ENCODE data around the gene MLX. TPM values are rescaled to one million over a fixed set of nuclear protein-coding genes. Genes with fewer than 3 reads are reported as not detected.
"Not testable (repeated sequence)": the region's sequence is repeated elsewhere in the genome, so short reads cannot be mapped to it uniquely, and the experiment has no call there.

The MLX gene
- total RNA-seq, 4 donors from 2014 or later = 37.8 to 43.2 (median 39.3) TPM

- TF ChIP-seq CTCF (IDR thresholded peaks at IDR 0.05) (no peak), POLR2A (IDR thresholded peaks at IDR 0.05) (no peak)
- no peak for DNase-seq (ENCODE audit: low spot score in 2 of 2)
- WGBS, 2 donors = 61 to 70% methylated on average over 18 to 23 of the region's 23 CpGs
- H3K4me3 ChIP-seq (ENCODE audit: low read depth, poor library complexity, severe bottlenecking) = no peak overlapping the region
- intact Hi-C loops (cut with DNase I; ENCODE audit: low total_unique reads) = no loop called here
These were observed 19.9 kb upstream of the MLX start for GRCh38 chr17:42547001-42547461.

- H3K4me3 ChIP-seq (ENCODE audit: low read depth, poor library complexity, severe bottlenecking) = no peak overlapping the region
- WGBS, 2 donors = 83 to 86% methylated on average over 14 of the region's 14 CpGs
- TF ChIP-seq POLR2A (IDR thresholded peaks at IDR 0.05) (no peak), CTCF (IDR thresholded peaks at IDR 0.05) (no peak)
- no peak for DNase-seq (ENCODE audit: low spot score in 2 of 2)
- intact Hi-C loops (cut with DNase I; ENCODE audit: low total_unique reads) = no loop called here
These were observed 19.2 kb upstream of the MLX start for GRCh38 chr17:42547698-42548069.

GRCh38 chr17:42548070-42548837 lies 18.6 kb upstream of the MLX start:
- intact Hi-C loops (cut with DNase I; ENCODE audit: low total_unique reads) = no loop called here
- WGBS, 2 donors = 37 to 42% methylated on average over 40 to 44 of the region's 74 CpGs
- no peak overlapping the region for H3K4me3 ChIP-seq (ENCODE audit: low read depth, poor library complexity, severe bottlenecking)
- TF ChIP-seq CTCF (IDR thresholded peaks at IDR 0.05) = no peak
- no peak for TF ChIP-seq POLR2A (IDR thresholded peaks at IDR 0.05)
- DNase-seq (ENCODE audit: low spot score in 2 of 2) = no peak

GRCh38 chr17:42548993-42549755 lies 17.7 kb upstream of the MLX start:
- whole genome bisulfite sequencing, 2 donors = 73 to 83% methylated on average over 14 of the region's 14 CpGs
- no peak overlapping the region for H3K4me3 ChIP-seq (ENCODE audit: low read depth, poor library complexity, severe bottlenecking)
- DNase-seq (ENCODE audit: low spot score in 2 of 2) = no peak
- TF ChIP-seq CTCF (IDR thresholded peaks at IDR 0.05) (no peak), POLR2A (IDR thresholded peaks at IDR 0.05) (no peak)
- intact Hi-C loops (cut with DNase I; ENCODE audit: low total_unique reads) = no loop called here

- DNase-seq (ENCODE audit: low spot score in 2 of 2); H3K4me3 ChIP-seq (ENCODE audit: low read depth, poor library complexity, severe bottlenecking); intact Hi-C loops (cut with DNase I; ENCODE audit: low total_unique reads): not testable (repeated sequence)
- 81 to 91% methylated on average over 15 of the region's 15 CpGs for WGBS, 2 donors
These were observed 14.2 kb upstream of the MLX start, which contains the start of gene HSD17B1 for GRCh38 chr17:42552736-42553135. HSD17B1 (plus strand) TSS chr17:42552923; CDS start chr17:42552934, 11 bp downstream.

- DNase-seq (ENCODE audit: low spot score in 2 of 2) = no peak
- WGBS, 2 donors = 62 to 75% methylated on average over 18 to 45 of the region's 45 CpGs
- no peak overlapping the region for H3K4me3 ChIP-seq (ENCODE audit: low read depth, poor library complexity, severe bottlenecking)
- TF ChIP-seq POLR2A (IDR thresholded peaks at IDR 0.05) = no peak
- no peak for TF ChIP-seq CTCF (IDR thresholded peaks at IDR 0.05)
- intact Hi-C loops (cut with DNase I; ENCODE audit: low total_unique reads) = no loop called here
These were observed 13.6 kb upstream of the MLX start for GRCh38 chr17:42553161-42553818.
